ENCODE data around the gene TCF3.

Gene TCF3

GRCh38 chr19:1659084-1659427, 6.6 kb upstream of the TCF3 start:
- Mint-ChIP-seq H3K36me3 (ENCODE audit: low read depth) (no peaks in the 10 kb centered on the region), H3K27ac (no peak overlapping the region), H3K27me3 (ENCODE audit: low read depth) (peaks cover 11% of the 10 kb centered on the region), H3K9me3 (no peaks in the 10 kb centered on the region), H3K4me3 (peak overlapping the region in 2 of 3 experiments; percentile 41 to 47), H3K4me1 (no peaks in the 10 kb centered on the region)
- no peak for TF ChIP-seq CTCF (IDR thresholded peaks at IDR 0.05; ENCODE audit: unreplicated experiment in 3 of 3)

- H3K27me3 Mint-ChIP-seq (ENCODE audit: low read depth) = peaks cover 11% of the 10 kb centered on the region
- H3K27ac Mint-ChIP-seq = no peak overlapping the region
- H3K9me3 Mint-ChIP-seq = no peaks in the 10 kb centered on the region
- TF ChIP-seq CTCF (IDR thresholded peaks at IDR 0.05; ENCODE audit: unreplicated experiment in 3 of 3) = no peak
- H3K4me3 Mint-ChIP-seq = peak overlapping the region in 1 of 3 experiments; percentile 29
- no peaks in the 10 kb centered on the region for H3K4me1 Mint-ChIP-seq
- no peaks in the 10 kb centered on the region for H3K36me3 Mint-ChIP-seq (ENCODE audit: low read depth)
Observed at GRCh38 chr19:1658150-1659083, 6.0 kb upstream of the TCF3 start.

- Mint-ChIP-seq H3K9me3 (no peaks in the 10 kb centered on the region), H3K4me1 (no peaks in the 10 kb centered on the region), H3K36me3 (ENCODE audit: low read depth) (no peaks in the 10 kb centered on the region), H3K27ac (no peak overlapping the region), H3K27me3 (ENCODE audit: low read depth) (peaks cover 11% of the 10 kb centered on the region), H3K4me3 (no peak overlapping the region)
- TF ChIP-seq CTCF (IDR thresholded peaks at IDR 0.05; ENCODE audit: unreplicated experiment in 3 of 3) = no peak
Observed at GRCh38 chr19:1657746-1658145, 5.3 kb upstream of the TCF3 start.

- no peaks in the 10 kb centered on the region for H3K4me1 Mint-ChIP-seq
Observed at GRCh38 chr19:1656988-1657536, 4.6 kb upstream of the TCF3 start.

GRCh38 chr19:1655987-1656608, 3.7 kb upstream of the TCF3 start:
- Mint-ChIP-seq H3K9me3 (no peaks in the 10 kb centered on the region), H3K4me1 (no peaks in the 10 kb centered on the region), H3K36me3 (ENCODE audit: low read depth) (no peaks in the 10 kb centered on the region), H3K27me3 (ENCODE audit: low read depth) (peaks cover 11% of the 10 kb centered on the region), H3K4me3 (no peak overlapping the region), H3K27ac (no peak overlapping the region)
- TF ChIP-seq CTCF (IDR thresholded peaks at IDR 0.05; ENCODE audit: unreplicated experiment in 3 of 3) = no peak

More at GRCh38 chr19:1656988-1657536, 4.6 kb upstream of the TCF3 start:
- no peaks in the 10 kb centered on the region for H3K36me3 Mint-ChIP-seq (ENCODE audit: low read depth)
- peak overlapping the region in 1 of 3 experiments; percentile 8 for H3K4me3 Mint-ChIP-seq
- no peaks in the 10 kb centered on the region for H3K9me3 Mint-ChIP-seq
- H3K27ac Mint-ChIP-seq = no peak overlapping the region
- peaks cover 11% of the 10 kb centered on the region for H3K27me3 Mint-ChIP-seq (ENCODE audit: low read depth)
- no peak for TF ChIP-seq CTCF (IDR thresholded peaks at IDR 0.05; ENCODE audit: unreplicated experiment in 3 of 3)

Measured in nephron (organoid).